GM13977 (cell line): Measurements from ENCODE around the gene NOP16.

Source experiments
- DNase-seq: peaks from one replicate; pipeline ENCODE4 v3.0.0; 2012; ENCODE audit warnings: low spot score
- in situ Hi-C: fragments of 300-500 bp; cut with MboI; formaldehyde crosslinking; loops from one replicate; pipeline ENCODE4 v1.12.0; 2022; ENCODE audit warnings: low sequenced_read_pairs, low pct_unique_long_range_greater_than_20kb, mixed read lengths, inconsistent platforms; ENCODE audit not compliant: unreplicated experiment
- TF ChIP-seq, protein P1 (sequence below): IDR thresholded peaks from 2 replicates; pipeline ENCODE4 v1.5.1; 2012; ENCODE audit warnings: mild to moderate bottlenecking, control low read depth; ENCODE audit not compliant: insufficient read depth; ENCODE audit errors: extremely low read depth, missing control alignments

NOP16 gene

GRCh38 chr5:176352116-176352878 is 36.1 kb downstream of the NOP16 start:
- DNase-seq, result no peak

DNA sequence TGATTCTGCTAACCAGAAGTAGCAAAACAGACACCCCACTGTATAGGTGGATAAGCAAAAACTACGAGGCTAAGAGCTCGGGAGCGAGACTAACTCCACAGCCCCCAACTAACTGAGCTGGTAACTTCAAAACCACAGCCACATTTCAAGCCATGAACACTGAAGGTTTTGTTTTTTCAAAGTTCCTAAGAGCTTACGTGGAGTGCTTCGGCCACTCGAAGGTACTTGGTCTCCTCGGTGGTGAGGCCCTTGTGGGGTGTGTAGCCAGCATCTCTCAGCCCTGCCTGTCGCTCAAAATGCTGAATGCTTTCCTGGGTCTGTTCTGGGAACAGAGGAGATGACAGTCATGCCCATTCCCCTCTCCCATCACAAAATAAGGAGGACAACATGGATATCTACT is 38.0 kb downstream of the NOP16 start:
- TF ChIP-seq, protein P1, sequence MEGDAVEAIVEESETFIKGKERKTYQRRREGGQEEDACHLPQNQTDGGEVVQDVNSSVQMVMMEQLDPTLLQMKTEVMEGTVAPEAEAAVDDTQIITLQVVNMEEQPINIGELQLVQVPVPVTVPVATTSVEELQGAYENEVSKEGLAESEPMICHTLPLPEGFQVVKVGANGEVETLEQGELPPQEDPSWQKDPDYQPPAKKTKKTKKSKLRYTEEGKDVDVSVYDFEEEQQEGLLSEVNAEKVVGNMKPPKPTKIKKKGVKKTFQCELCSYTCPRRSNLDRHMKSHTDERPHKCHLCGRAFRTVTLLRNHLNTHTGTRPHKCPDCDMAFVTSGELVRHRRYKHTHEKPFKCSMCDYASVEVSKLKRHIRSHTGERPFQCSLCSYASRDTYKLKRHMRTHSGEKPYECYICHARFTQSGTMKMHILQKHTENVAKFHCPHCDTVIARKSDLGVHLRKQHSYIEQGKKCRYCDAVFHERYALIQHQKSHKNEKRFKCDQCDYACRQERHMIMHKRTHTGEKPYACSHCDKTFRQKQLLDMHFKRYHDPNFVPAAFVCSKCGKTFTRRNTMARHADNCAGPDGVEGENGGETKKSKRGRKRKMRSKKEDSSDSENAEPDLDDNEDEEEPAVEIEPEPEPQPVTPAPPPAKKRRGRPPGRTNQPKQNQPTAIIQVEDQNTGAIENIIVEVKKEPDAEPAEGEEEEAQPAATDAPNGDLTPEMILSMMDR, result no peak
- no peak for DNase-seq
- in situ Hi-C loops, result no loop called here

More at GRCh38 chr5:176352116-176352878, 36.1 kb downstream of the NOP16 start:
- TF ChIP-seq, protein P1, result no peak
- in situ Hi-C loops, result no loop called here

GRCh38 chr5:176342766-176343458 is 45.5 kb downstream of the NOP16 start:
- TF ChIP-seq, protein P1, result no peak
- no peak for DNase-seq
- in situ Hi-C loops, result no loop called here

GRCh38 chr5:176342158-176342483 is 46.3 kb downstream of the NOP16 start:
- in situ Hi-C loops, result no loop called here
- no peak for DNase-seq
- TF ChIP-seq, protein P1, result no peak

DNA sequence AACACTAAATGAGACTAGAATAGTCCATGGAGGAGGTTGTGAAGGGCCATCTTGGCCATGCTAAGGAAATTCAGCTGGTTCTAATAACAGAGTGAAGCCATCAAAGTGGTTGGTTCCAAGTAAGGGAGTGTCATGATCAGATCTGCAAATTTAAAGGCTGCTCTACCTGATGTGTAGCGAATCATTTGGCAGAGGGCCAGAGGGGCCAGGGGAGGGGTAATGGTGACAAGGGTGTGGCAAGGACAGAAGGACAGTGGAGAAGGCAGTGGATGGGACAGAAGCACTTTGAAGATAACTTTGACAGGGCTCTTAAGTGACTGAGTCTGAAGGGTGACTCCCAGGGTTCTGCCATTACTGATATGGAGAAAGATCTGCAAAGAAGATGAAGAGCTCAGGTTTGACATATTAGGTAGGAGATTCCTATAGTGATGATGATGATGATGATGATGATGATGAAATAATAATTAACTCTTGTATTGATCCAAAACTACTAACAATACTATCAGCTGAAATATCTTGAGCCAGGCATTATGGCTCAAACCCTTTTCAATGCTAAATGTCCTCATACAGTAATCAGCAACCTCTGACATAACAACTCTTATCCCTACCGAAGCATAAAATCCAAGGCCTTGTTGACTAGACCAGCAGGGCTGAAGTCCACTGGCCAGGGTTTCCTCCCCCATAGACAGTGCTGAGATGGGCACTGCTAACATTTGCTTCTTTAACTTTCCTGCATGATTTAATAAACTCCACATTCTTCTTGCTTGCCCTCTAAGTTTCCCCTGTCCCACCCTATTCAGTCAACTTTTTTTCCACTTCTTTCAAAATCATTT is 46.9 kb downstream of the NOP16 start:
- TF ChIP-seq, protein P1, result no peak
- in situ Hi-C loops, result no loop called here

GRCh38 chr5:176339304-176339703 is 49.1 kb downstream of the NOP16 start:
- no peak for DNase-seq
- TF ChIP-seq, protein P1, result no peak
- in situ Hi-C loops, result no loop called here

More for the DNA sequence above, 46.9 kb downstream of the NOP16 start:
- no peak for DNase-seq
